Stimulated activated CD8-positive, alpha-beta memory T cell treated with anti-CD3 and anti-CD28 coated beads, Interleukin-4, amount 100 ng/mL, for 1 hour (primary cell): Measurements from ENCODE around the gene CCDC148.

ENCODE experiments used
- DNase-seq, 2 donors: peaks; one replicate each; pipeline ENCODE4 v3.0.0-alpha.2; 2020; ENCODE audit warnings: low read depth in 2 of 2, low spot score in 1 of 2

Gene CCDC148

GRCh38 chr2:158182676-158183295, 273.8 kb downstream of the CCDC148 start:
- DNase-seq, result no peak

GRCh38 chr2:158181171-158181570, 275.4 kb downstream of the CCDC148 start:
- DNase-seq, result no peak

- DNase-seq, result no peak
These were observed 276.9 kb downstream of the CCDC148 start for GRCh38 chr2:158179660-158180059.

- no peak for DNase-seq
These were observed 277.9 kb downstream of the CCDC148 start for GRCh38 chr2:158178646-158179045.

GRCh38 chr2:158174956-158175355, 281.6 kb downstream of the CCDC148 start:
- DNase-seq, result no peak

GRCh38 chr2:158174495-158174894, 282.1 kb downstream of the CCDC148 start:
- DNase-seq, result no peak

- no peak for DNase-seq
These were observed 283.8 kb downstream of the CCDC148 start for GRCh38 chr2:158172719-158173118.

GRCh38 chr2:158154596-158154995, 302.0 kb downstream of the CCDC148 start:
- DNase-seq, result no peak

- no peak for DNase-seq
These were observed 303.1 kb downstream of the CCDC148 start for GRCh38 chr2:158153270-158154015.

GRCh38 chr2:158144914-158145625, 311.5 kb downstream of the CCDC148 start:
- no peak for DNase-seq

- DNase-seq, result no peak
These were observed 312.7 kb downstream of the CCDC148 start for GRCh38 chr2:158143703-158144360.

GRCh38 chr2:158142568-158143332, 313.8 kb downstream of the CCDC148 start:
- no peak for DNase-seq

- DNase-seq, result no peak
These were observed 314.4 kb downstream of the CCDC148 start for GRCh38 chr2:158142165-158142564.

- no peak for DNase-seq
These were observed 316.4 kb downstream of the CCDC148 start for GRCh38 chr2:158140201-158140600.

GRCh38 chr2:158138255-158138654, 318.3 kb downstream of the CCDC148 start:
- DNase-seq, result no peak

- no peak for DNase-seq
These were observed 321.5 kb downstream of the CCDC148 start for GRCh38 chr2:158135096-158135495.

GRCh38 chr2:158134655-158135054, 321.9 kb downstream of the CCDC148 start:
- no peak for DNase-seq

GRCh38 chr2:158134055-158134454, 322.5 kb downstream of the CCDC148 start:
- no peak for DNase-seq

GRCh38 chr2:158131919-158132566, 324.5 kb downstream of the CCDC148 start:
- no peak for DNase-seq

- no peak for DNase-seq
These were observed 325.1 kb downstream of the CCDC148 start for GRCh38 chr2:158131483-158131912.
